Right cardiac atrium (tissue), 5 donors: Measurements from ENCODE around the gene C20orf202. TPM values are rescaled to one million over a fixed set of nuclear protein-coding genes. Genes with fewer than 3 reads are reported as not detected.

Source experiments
- ATAC-seq, 2 donors: fragments of 200-7000 bp; cut with Tn5 transposase; one replicate each; pipeline versions ENCODE4 v1.8.0 to v1.9.1; 2020; ENCODE audit warnings: moderate library complexity in 2 of 2, mild to moderate bottlenecking in 1 of 2
- DNase-seq, 3 donors: peaks; one replicate each; pipeline ENCODE4 v3.0.0-alpha.2; 2020
- H3K27ac ChIP-seq: one replicate; pipeline ENCODE4 v1.5.1; 2013; ENCODE audit warnings: mild to moderate bottlenecking, low read length, control low read depth, moderate library complexity
- H3K27me3 ChIP-seq: one replicate; pipeline ENCODE4 v1.6.1; 2013; ENCODE audit not compliant: control insufficient read depth, insufficient read depth
- H3K4me1 ChIP-seq: one replicate; pipeline ENCODE4 v1.6.1; 2013; ENCODE audit warnings: low read length; ENCODE audit not compliant: control insufficient read depth, insufficient read depth
- H3K4me3 ChIP-seq: one replicate; pipeline ENCODE4 v1.5.1; 2013; ENCODE audit warnings: low read length, control low read depth
- H3K9me3 ChIP-seq: one replicate; pipeline ENCODE4 v1.6.1; 2013; ENCODE audit warnings: low read length; ENCODE audit not compliant: control insufficient read depth
- WGBS: extraction: QIAGEN DNeasy Blood & Tissue Kit; methylation state at CpG from one replicate; pipeline ENCODE4 v1.1.7; 2013; 5-methylcytosine and 5-hydroxymethylcytosine counted together
- intact Hi-C, 4 donors: fragments of 100-400 bp; cut with DNase I; formaldehyde crosslinking; loops; one replicate each; pipeline versions ENCODE4 v1.11.0 to v1.14.0; 2022 to 2023
- polyA plus RNA-seq: library from polyadenylated mRNA; stranded (reverse); fragments of 200-250 nt; gene quantifications from one replicate; pipeline ENCODE4 v1.2.3, GENCODE V29; 2013
- total RNA-seq, 4 donors: library from RNA; stranded (reverse); fragmentation: NEBNext Ultra II Directional; extraction: Animal tissue kit (Norgen Biotek cat#: 25700); gene quantifications; one replicate each; pipeline ENCODE4 v1.2.1, GENCODE V29; 2021
- donor health status: healthy with polysubstance abuse.
- donor health status: DM: no; HTN: yes; CAD: no.
- donor health status: DM: no; HTN: no; CAD: no.
- donor health status: DM: no; HTN: yes; CAD: no; lungs with severe emphysema.
- donor health status: DM: yes; HTN: yes; CAD: no.

Gene C20orf202
- total and polyA plus RNA-seq, 5 donors = 0.15 to 0.31 (median 0.27) TPM

- Histone ChIP-seq H3K27me3 (no peaks in the 10 kb centered on the region), H3K4me3 (no peak overlapping the region), H3K27ac (no peak overlapping the region), H3K9me3 (no peaks in the 10 kb centered on the region), H3K4me1 (peaks cover 2% of the 10 kb centered on the region)
- intact Hi-C loops = no loop called here
- ATAC-seq (no peak), DNase-seq (no peak)
- WGBS = 84% methylated on average over 1 of the region's 1 CpG
These were observed 36.1 kb upstream of the C20orf202 start for GRCh38 chr20:1166948-1167720.

- no peak for DNase-seq
- H3K9me3 ChIP-seq = no peaks in the 10 kb centered on the region
- ATAC-seq = no peak
- H3K27ac ChIP-seq = no peak overlapping the region
- no peak overlapping the region for H3K4me3 ChIP-seq
- no peaks in the 10 kb centered on the region for H3K27me3 ChIP-seq
- intact Hi-C loops = no loop called here
- WGBS = 95% methylated on average over 5 of the region's 5 CpGs
- no peaks in the 10 kb centered on the region for H3K4me1 ChIP-seq
These were observed 34.0 kb upstream of the C20orf202 start for GRCh38 chr20:1169224-1169623.

GRCh38 chr20:1171461-1172093 lies 31.7 kb upstream of the C20orf202 start:
- H3K9me3 ChIP-seq = no peaks in the 10 kb centered on the region
- intact Hi-C loops = no loop called here
- peak in 1 of 2 donors; percentile 33 for ATAC-seq
- H3K27me3 ChIP-seq = no peaks in the 10 kb centered on the region
- 57% methylated on average over 4 of the region's 4 CpGs for WGBS
- DNase-seq = peak in 2 of 3 donors; percentile 23 to 64
- H3K4me1 ChIP-seq = no peaks in the 10 kb centered on the region
- no peak overlapping the region for H3K4me3 ChIP-seq
- H3K27ac ChIP-seq = no peak overlapping the region

- Histone ChIP-seq H3K4me3 (no peak overlapping the region), H3K27ac (no peak overlapping the region), H3K27me3 (no peaks in the 10 kb centered on the region), H3K4me1 (no peaks in the 10 kb centered on the region), H3K9me3 (no peaks in the 10 kb centered on the region)
- no peak for DNase-seq
- no peak for ATAC-seq
- intact Hi-C loops = no loop called here
- WGBS = 71% methylated on average over 4 of the region's 4 CpGs
These were observed 29.6 kb upstream of the C20orf202 start for GRCh38 chr20:1173698-1174097.

- Histone ChIP-seq H3K4me3 (no peak overlapping the region), H3K27ac (no peak overlapping the region), H3K4me1 (no peaks in the 10 kb centered on the region), H3K27me3 (no peaks in the 10 kb centered on the region), H3K9me3 (no peaks in the 10 kb centered on the region)
- WGBS = 89% methylated on average over 8 of the region's 8 CpGs
- DNase-seq (no peak), ATAC-seq (no peak)
- intact Hi-C loops = no loop called here
These were observed 28.5 kb upstream of the C20orf202 start for GRCh38 chr20:1174787-1175186.

GRCh38 chr20:1177680-1178079 lies 25.6 kb upstream of the C20orf202 start:
- intact Hi-C loops = no loop called here
- H3K27ac ChIP-seq = no peak overlapping the region
- peak in 1 of 2 donors; percentile 16 for ATAC-seq
- no peak overlapping the region for H3K4me3 ChIP-seq
- H3K27me3 ChIP-seq = no peaks in the 10 kb centered on the region
- 71% methylated on average over 5 of the region's 5 CpGs for WGBS
- H3K9me3 ChIP-seq = no peaks in the 10 kb centered on the region
- no peak for DNase-seq
- no peaks in the 10 kb centered on the region for H3K4me1 ChIP-seq

GRCh38 chr20:1178103-1178502 lies 25.2 kb upstream of the C20orf202 start:
- intact Hi-C loops = no loop called here
- H3K27ac ChIP-seq = no peak overlapping the region
- WGBS = 70% methylated on average over 3 of the region's 3 CpGs
- no peak for ATAC-seq
- no peaks in the 10 kb centered on the region for H3K4me1 ChIP-seq
- H3K4me3 ChIP-seq = no peak overlapping the region
- no peaks in the 10 kb centered on the region for H3K27me3 ChIP-seq
- DNase-seq = no peak
- no peaks in the 10 kb centered on the region for H3K9me3 ChIP-seq

- H3K4me3 ChIP-seq = no peak overlapping the region
- no peaks in the 10 kb centered on the region for H3K9me3 ChIP-seq
- no peaks in the 10 kb centered on the region for H3K4me1 ChIP-seq
- WGBS = 92% methylated on average over 3 of the region's 3 CpGs
- DNase-seq (no peak), ATAC-seq (no peak)
- H3K27me3 ChIP-seq = no peaks in the 10 kb centered on the region
- H3K27ac ChIP-seq = no peak overlapping the region
- intact Hi-C loops = no loop called here
These were observed 24.6 kb upstream of the C20orf202 start for GRCh38 chr20:1178623-1179022.

GRCh38 chr20:1180949-1181348 lies 22.3 kb upstream of the C20orf202 start:
- H3K4me3 ChIP-seq = no peak overlapping the region
- H3K27me3 ChIP-seq = no peaks in the 10 kb centered on the region
- no peaks in the 10 kb centered on the region for H3K4me1 ChIP-seq
- no peak overlapping the region for H3K27ac ChIP-seq
- intact Hi-C loops = no loop called here
- H3K9me3 ChIP-seq = no peaks in the 10 kb centered on the region
- 92% methylated on average over 27 of the region's 27 CpGs for WGBS
- no peak for ATAC-seq
- no peak for DNase-seq

GRCh38 chr20:1182106-1182505 lies 21.1 kb upstream of the C20orf202 start:
- H3K27me3 ChIP-seq = no peaks in the 10 kb centered on the region
- no peaks in the 10 kb centered on the region for H3K4me1 ChIP-seq
- H3K4me3 ChIP-seq = no peak overlapping the region
- 32% methylated on average over 4 of the region's 4 CpGs for WGBS
- H3K9me3 ChIP-seq = no peaks in the 10 kb centered on the region
- H3K27ac ChIP-seq = no peak overlapping the region
- DNase-seq (no peak), ATAC-seq (no peak)
- intact Hi-C loops = no loop called here

- intact Hi-C loops = no loop called here
- Histone ChIP-seq H3K4me1 (no peaks in the 10 kb centered on the region), H3K27me3 (no peaks in the 10 kb centered on the region), H3K27ac (no peak overlapping the region), H3K4me3 (no peak overlapping the region), H3K9me3 (no peaks in the 10 kb centered on the region)
- DNase-seq = no peak
- WGBS = 69% methylated on average over 6 of the region's 6 CpGs
- no peak for ATAC-seq
These were observed 20.1 kb upstream of the C20orf202 start for GRCh38 chr20:1183153-1183552.
